PC-3 (cell line): ENCODE data around the gene NRDE2. TPM values are rescaled to one million over a fixed set of nuclear protein-coding genes. Genes with fewer than 3 reads are reported as not detected.

ENCODE experiments used
- ATAC-seq: fragments of 200-7000 bp; cut with Tn5 transposase; 2 replicates; pipeline ENCODE4 v1.9.1; 2020; ENCODE audit warnings: mild to moderate bottlenecking, moderate library complexity
- BruUV-seq: library from RNA; stranded (reverse); fragments of 400-500 nt; replicated peaks from 2 replicates; lab custom pipeline; 2021; lab: Mats Ljungman, UMichigan
- CTCF ChIA-PET: fragments of 300-600 bp; sonication (Branson Sonifier 250); formaldehyde crosslinking; loops from one replicate; lab custom pipeline; 2022; ENCODE audit warnings: antibody characterized with exemption; lab: Charles Lee
- POLR2A ChIA-PET: fragments of 300-600 bp; sonication (Branson Sonifier 250); formaldehyde crosslinking; loops from one replicate; lab custom pipeline; 2022; ENCODE audit warnings: antibody characterized with exemption; ENCODE audit not compliant: unreplicated experiment; lab: Charles Lee
- DNase-seq: peaks from one replicate; pipeline ENCODE4 v3.0.0-alpha.2; 2015
- H2AFZ ChIP-seq: fragments of 300-600 bp; sonication (generic); 2 replicates; pipeline ENCODE4 v1.6.0; 2016; ENCODE audit warnings: antibody characterized with exemption, low read length
- H3F3A ChIP-seq: fragments of 300-600 bp; sonication (generic); one replicate; pipeline ENCODE4 v1.6.0; 2017; ENCODE audit warnings: antibody characterized with exemption, low read length, control low read depth, mild to moderate bottlenecking; ENCODE audit not compliant: unreplicated experiment
- H3K27ac ChIP-seq: fragments of 300-600 bp; sonication (generic); 2 replicates; pipeline ENCODE4 v1.5.1; 2016; ENCODE audit warnings: mild to moderate bottlenecking, low read length
- H3K27me3 ChIP-seq: fragments of 300-600 bp; sonication (generic); 2 replicates; pipeline ENCODE4 v1.6.1; 2016; ENCODE audit warnings: low read length, mixed read lengths
- H3K36me3 ChIP-seq: fragments of 300-600 bp; sonication (generic); 2 replicates; pipeline ENCODE4 v1.6.1; 2016; ENCODE audit warnings: low read depth, mixed run types, low read length, mixed read lengths
- H3K4me1 ChIP-seq: fragments of 300-600 bp; sonication (generic); 2 replicates; pipeline ENCODE4 v1.5.1; 2016; ENCODE audit warnings: low read length; ENCODE audit not compliant: insufficient read depth
- H3K4me2 ChIP-seq: fragments of 300-600 bp; sonication (generic); 2 replicates; pipeline ENCODE4 v1.6.0; 2016; ENCODE audit warnings: low read length
- H3K4me3 ChIP-seq: fragments of 300-600 bp; sonication (generic); 2 replicates; pipeline ENCODE4 v1.5.1; 2016; ENCODE audit warnings: mild to moderate bottlenecking, low read length, mixed read lengths
- H3K79me2 ChIP-seq: fragments of 300-600 bp; sonication (generic); 2 replicates; pipeline ENCODE4 v1.6.1; 2017; ENCODE audit warnings: low read length, mixed read lengths
- H3K9ac ChIP-seq: fragments of 300-600 bp; sonication (generic); 2 replicates; pipeline ENCODE4 v1.6.0; 2016; ENCODE audit warnings: mild to moderate bottlenecking, low read length
- H3K9me2 ChIP-seq: fragments of 300-600 bp; sonication (generic); replicated peaks from 2 replicates; pipeline ENCODE4 v1.6.1; 2016; ENCODE audit warnings: mixed run types, low read length, mixed read lengths
- H3K9me3 ChIP-seq: fragments of 300-600 bp; sonication (generic); 2 replicates; pipeline ENCODE4 v1.6.1; 2016; ENCODE audit warnings: low read length, mixed read lengths
- H4K20me1 ChIP-seq: fragments of 300-600 bp; sonication (generic); 2 replicates; pipeline ENCODE4 v1.6.1; 2016; ENCODE audit warnings: low read length, mixed read lengths
- EZH2 ChIP-seq: fragments of 300-600 bp; sonication (generic); IDR thresholded peaks from one replicate; pipeline ENCODE4 v1.6.1; 2017; ENCODE audit warnings: antibody characterized with exemption, mild to moderate bottlenecking, low read length; ENCODE audit not compliant: unreplicated experiment
- EZH2phosphoT487 ChIP-seq: fragments of 300-600 bp; sonication (generic); IDR thresholded peaks from 2 replicates; pipeline ENCODE4 v1.6.1; 2018; ENCODE audit warnings: mild to moderate bottlenecking, antibody characterized with exemption, low read length, borderline replicate concordance
- intact Hi-C: fragments of 100-400 bp; cut with micrococcal nuclease; formaldehyde crosslinking; loops from 2 replicates; pipeline ENCODE4 v1.9.0; 2023
- total RNA-seq: library from RNA; depleted of rRNA; stranded (reverse); fragments of >200 nt; gene quantifications from 2 replicates; pipeline ENCODE4 v1.2.3, GENCODE V29; 2014
- TF ChIP-seq, protein P1 (sequence below): fragments of 300-600 bp; sonication (generic); conservative IDR thresholded peaks from 2 replicates; pipeline ENCODE4 v1.5.1; 2017; ENCODE audit warnings: antibody characterized with exemption, low read depth, mild to moderate bottlenecking, low read length

Gene NRDE2
- total RNA-seq, 1 experiment from 2014 or later = 18.3 TPM

DNA sequence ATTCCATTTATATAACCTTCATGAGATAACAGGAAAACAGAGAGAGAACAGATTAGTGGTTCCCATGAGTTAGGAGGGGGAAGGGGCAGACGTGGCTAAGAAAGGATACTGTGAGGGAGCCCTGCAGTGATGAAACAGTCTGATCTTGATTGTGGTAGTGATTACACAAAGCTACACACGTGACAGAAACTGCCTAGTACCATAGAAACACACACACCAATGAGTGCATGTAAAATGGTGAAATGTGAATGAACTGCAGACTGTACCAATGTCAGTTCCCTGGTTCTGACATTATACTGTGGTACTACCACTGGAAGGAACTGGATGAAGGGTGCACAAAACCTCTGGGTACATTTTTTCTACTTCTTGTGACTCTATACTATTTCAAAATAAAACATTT lies 36.9 kb downstream of the NRDE2 start:
- no peak overlapping the region for H2AFZ ChIP-seq
- no peak for DNase-seq
- ChIA-PET POLR2A (no interaction called here), CTCF (no interaction called here)
- H3K36me3 ChIP-seq = peaks cover 49% of the 10 kb centered on the region
- no peaks in the 10 kb centered on the region for H3K79me2 ChIP-seq
- H3K27ac ChIP-seq = no peak overlapping the region
- no peak for ATAC-seq
- no peak overlapping the region for H3K9ac ChIP-seq
- H3F3A ChIP-seq = no peaks in the 10 kb centered on the region
- no peak overlapping the region for H3K4me2 ChIP-seq
- intact Hi-C loops = no loop called here
- no peak overlapping the region for H3K4me3 ChIP-seq
- H3K27me3 ChIP-seq = no peaks in the 10 kb centered on the region
- no peaks in the 10 kb centered on the region for H3K9me2 ChIP-seq
- BruUV-seq = no TSS peak
- H4K20me1 ChIP-seq = no peaks in the 10 kb centered on the region
- TF ChIP-seq EZH2 = no peak
- TF ChIP-seq, protein P1, sequence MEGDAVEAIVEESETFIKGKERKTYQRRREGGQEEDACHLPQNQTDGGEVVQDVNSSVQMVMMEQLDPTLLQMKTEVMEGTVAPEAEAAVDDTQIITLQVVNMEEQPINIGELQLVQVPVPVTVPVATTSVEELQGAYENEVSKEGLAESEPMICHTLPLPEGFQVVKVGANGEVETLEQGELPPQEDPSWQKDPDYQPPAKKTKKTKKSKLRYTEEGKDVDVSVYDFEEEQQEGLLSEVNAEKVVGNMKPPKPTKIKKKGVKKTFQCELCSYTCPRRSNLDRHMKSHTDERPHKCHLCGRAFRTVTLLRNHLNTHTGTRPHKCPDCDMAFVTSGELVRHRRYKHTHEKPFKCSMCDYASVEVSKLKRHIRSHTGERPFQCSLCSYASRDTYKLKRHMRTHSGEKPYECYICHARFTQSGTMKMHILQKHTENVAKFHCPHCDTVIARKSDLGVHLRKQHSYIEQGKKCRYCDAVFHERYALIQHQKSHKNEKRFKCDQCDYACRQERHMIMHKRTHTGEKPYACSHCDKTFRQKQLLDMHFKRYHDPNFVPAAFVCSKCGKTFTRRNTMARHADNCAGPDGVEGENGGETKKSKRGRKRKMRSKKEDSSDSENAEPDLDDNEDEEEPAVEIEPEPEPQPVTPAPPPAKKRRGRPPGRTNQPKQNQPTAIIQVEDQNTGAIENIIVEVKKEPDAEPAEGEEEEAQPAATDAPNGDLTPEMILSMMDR = no peak
- TF ChIP-seq EZH2phosphoT487 = no peak
- no peaks in the 10 kb centered on the region for H3K9me3 ChIP-seq
- no peaks in the 10 kb centered on the region for H3K4me1 ChIP-seq

DNA sequence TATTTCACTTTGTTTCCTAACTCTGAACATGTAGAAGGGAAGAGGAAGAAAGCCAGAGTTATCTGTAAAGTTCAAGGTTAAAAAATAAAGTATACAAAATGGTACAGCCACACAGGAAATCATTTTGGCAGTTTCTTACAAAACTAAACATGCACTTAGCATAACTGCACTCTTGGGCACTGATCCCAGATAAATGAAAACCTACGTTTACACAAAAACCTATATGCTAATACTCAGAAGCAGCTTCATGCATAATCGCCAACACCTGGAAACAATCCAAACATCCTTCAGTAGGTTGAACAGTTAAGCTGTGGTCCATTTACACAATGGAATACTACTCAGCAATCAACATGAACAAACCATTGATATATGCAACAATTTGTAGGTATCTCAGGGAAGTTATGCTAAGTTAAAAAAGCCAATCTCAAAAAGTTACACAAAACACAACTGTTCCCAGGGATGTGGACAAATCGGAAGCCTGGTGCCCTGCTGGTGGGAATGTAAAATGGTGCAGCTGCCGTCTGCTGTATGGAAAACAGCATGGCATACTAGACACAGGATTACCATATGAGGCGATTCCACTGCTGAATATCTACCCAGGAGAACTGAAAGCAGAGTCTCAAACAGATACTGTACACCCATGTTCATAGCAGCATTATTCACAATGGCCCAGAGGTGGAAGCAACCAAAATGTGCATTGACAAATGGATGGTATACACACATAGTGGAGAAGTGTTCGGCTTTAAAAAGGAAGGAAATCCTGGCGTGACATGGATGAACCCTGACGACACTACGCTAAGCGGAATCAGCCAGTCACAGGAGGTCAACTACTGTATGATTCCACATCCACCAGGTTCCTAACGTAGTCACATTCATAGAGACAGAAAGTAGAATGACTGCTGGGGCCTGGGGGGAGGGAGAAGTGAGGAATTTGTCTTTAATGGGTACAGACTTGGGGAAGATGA lies 37.7 kb downstream of the NRDE2 start:
- Histone ChIP-seq H3K27ac (no peak overlapping the region), H3K4me2 (no peak overlapping the region), H3K4me1 (no peaks in the 10 kb centered on the region), H4K20me1 (no peaks in the 10 kb centered on the region), H3F3A (no peaks in the 10 kb centered on the region), H3K4me3 (no peak overlapping the region), H2AFZ (no peak overlapping the region), H3K36me3 (peaks cover 49% of the 10 kb centered on the region), H3K9me3 (no peaks in the 10 kb centered on the region), H3K27me3 (no peaks in the 10 kb centered on the region), H3K9ac (no peak overlapping the region), H3K79me2 (no peaks in the 10 kb centered on the region), H3K9me2 (no peaks in the 10 kb centered on the region)
- ChIA-PET POLR2A (no interaction called here), CTCF (no interaction called here)
- no peak for DNase-seq
- no TSS peak for BruUV-seq
- intact Hi-C loops = no loop called here
- ATAC-seq = no peak
- TF ChIP-seq EZH2 (no peak), EZH2phosphoT487 (no peak)
- TF ChIP-seq, protein P1 = no peak; the same call in 1 of the 2 replicates

- no peaks in the 10 kb centered on the region for H3K27me3 ChIP-seq
- TF ChIP-seq EZH2phosphoT487 = no peak
- no peak for TF ChIP-seq EZH2
- TF ChIP-seq, protein P1 = no peak
- intact Hi-C loops = no loop called here
- ATAC-seq = no peak
- peaks cover 44% of the 10 kb centered on the region for H3K36me3 ChIP-seq
- H3K79me2 ChIP-seq = no peaks in the 10 kb centered on the region
- no peaks in the 10 kb centered on the region for H3F3A ChIP-seq
- no peak overlapping the region for H3K27ac ChIP-seq
- CTCF ChIA-PET = no interaction called here
- no peak for DNase-seq
- no peaks in the 10 kb centered on the region for H3K9me3 ChIP-seq
- POLR2A ChIA-PET = no interaction called here
- H3K9me2 ChIP-seq = no peaks in the 10 kb centered on the region
- H2AFZ ChIP-seq = no peak overlapping the region
- H3K4me1 ChIP-seq = no peaks in the 10 kb centered on the region
- no TSS peak for BruUV-seq
- H3K9ac ChIP-seq = no peak overlapping the region
- H4K20me1 ChIP-seq = no peaks in the 10 kb centered on the region
- no peak overlapping the region for H3K4me3 ChIP-seq
- no peak overlapping the region for H3K4me2 ChIP-seq
These were observed 40.0 kb downstream of the NRDE2 start for GRCh38 chr14:90291699-90292098.
